HPDE6-E6E7 (cell line): ENCODE data around the gene BMAL1.

Source experiments
- DNase-seq: peaks from one replicate; pipeline ENCODE4 v3.0.0; 2011; ENCODE audit warnings: missing footprints; ENCODE audit errors: extremely low spot score

The BMAL1 gene

GRCh38 chr11:13291361-13291760, 13.8 kb downstream of the BMAL1 start:
- no peak for DNase-seq

- no peak for DNase-seq
Measured at GRCh38 chr11:13291800-13292199, 14.2 kb downstream of the BMAL1 start.

- no peak for DNase-seq
Measured at GRCh38 chr11:13292970-13293369, 15.4 kb downstream of the BMAL1 start.

- DNase-seq: no peak
Measured at GRCh38 chr11:13294178-13294577, 16.6 kb downstream of the BMAL1 start.

GRCh38 chr11:13294771-13295579, 17.4 kb downstream of the BMAL1 start:
- no peak for DNase-seq

- DNase-seq: no peak
Measured at GRCh38 chr11:13297308-13297916, 19.8 kb downstream of the BMAL1 start.

- DNase-seq: no peak
Measured at GRCh38 chr11:13297917-13298356, 20.3 kb downstream of the BMAL1 start.

- DNase-seq: no peak
Measured at GRCh38 chr11:13298765-13299164, 21.2 kb downstream of the BMAL1 start.

GRCh38 chr11:13301522-13301921, 23.9 kb downstream of the BMAL1 start:
- no peak for DNase-seq

- DNase-seq: no peak
Measured at GRCh38 chr11:13302420-13302958, 24.9 kb downstream of the BMAL1 start.

GRCh38 chr11:13303668-13304649, 26.4 kb downstream of the BMAL1 start:
- DNase-seq: no peak

GRCh38 chr11:13304655-13305335, 27.2 kb downstream of the BMAL1 start:
- DNase-seq: no peak

- DNase-seq: no peak
Measured at GRCh38 chr11:13308704-13309103, 31.1 kb downstream of the BMAL1 start.

- no peak for DNase-seq
Measured at GRCh38 chr11:13309156-13309555, 31.6 kb downstream of the BMAL1 start.

GRCh38 chr11:13310443-13310842, 32.9 kb downstream of the BMAL1 start:
- no peak for DNase-seq

GRCh38 chr11:13311570-13311969, 34.0 kb downstream of the BMAL1 start:
- DNase-seq: no peak

GRCh38 chr11:13313005-13313819, 35.6 kb downstream of the BMAL1 start:
- DNase-seq: no peak

GRCh38 chr11:13314676-13315394, 37.2 kb downstream of the BMAL1 start:
- no peak for DNase-seq

- DNase-seq: no peak
Measured at GRCh38 chr11:13315517-13316432, 38.2 kb downstream of the BMAL1 start.
